ENCODE measurements around the gene RNU6-1.

RNU6-1 gene

DNA sequence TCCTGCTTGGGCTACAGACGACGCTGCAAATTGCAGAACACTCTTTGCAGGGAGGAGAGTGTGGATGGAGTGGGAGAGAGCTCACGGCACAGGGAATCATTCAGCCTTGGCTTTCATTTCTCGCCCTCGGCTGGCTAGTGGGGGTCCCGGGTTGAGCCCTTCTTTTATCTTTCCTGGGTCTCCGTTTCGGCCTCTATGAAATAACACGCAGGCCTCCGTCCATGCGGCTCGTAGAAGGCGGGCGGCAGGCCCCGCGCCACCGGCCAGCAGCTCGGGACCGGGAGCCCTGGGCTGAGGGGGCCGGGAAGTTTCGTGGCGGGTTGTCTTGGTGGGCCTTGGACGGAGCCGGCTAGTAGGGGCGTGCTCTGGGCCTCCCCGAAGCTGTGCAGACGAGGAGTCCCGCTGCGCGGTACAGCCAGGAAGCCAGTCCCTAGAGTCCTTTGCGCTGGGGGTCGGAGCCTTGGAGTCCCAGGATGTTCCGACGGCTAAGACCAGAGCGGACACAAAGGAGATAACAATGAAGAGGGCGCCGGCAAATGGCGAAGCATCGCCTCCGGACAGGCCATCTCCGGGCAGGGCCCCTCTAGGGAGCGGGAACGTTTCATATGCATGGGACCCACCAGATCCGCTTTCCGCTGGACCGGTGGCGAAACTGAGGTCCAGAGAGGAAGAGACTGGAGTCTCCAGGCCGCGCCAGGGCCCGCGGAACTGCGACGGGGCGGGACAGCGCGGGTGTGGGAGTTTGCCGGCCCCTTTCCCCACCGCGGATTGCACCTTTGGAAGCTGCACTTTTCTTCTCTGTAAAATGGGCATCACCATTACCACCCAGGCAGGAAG is 4.3 kb downstream of the RNU6-1 start:
- peak overlapping the region; percentile 51 for H3K4me3 ChIP-seq (ENCODE audit: low read depth, low read length)
- TF ChIP-seq, protein P1, sequence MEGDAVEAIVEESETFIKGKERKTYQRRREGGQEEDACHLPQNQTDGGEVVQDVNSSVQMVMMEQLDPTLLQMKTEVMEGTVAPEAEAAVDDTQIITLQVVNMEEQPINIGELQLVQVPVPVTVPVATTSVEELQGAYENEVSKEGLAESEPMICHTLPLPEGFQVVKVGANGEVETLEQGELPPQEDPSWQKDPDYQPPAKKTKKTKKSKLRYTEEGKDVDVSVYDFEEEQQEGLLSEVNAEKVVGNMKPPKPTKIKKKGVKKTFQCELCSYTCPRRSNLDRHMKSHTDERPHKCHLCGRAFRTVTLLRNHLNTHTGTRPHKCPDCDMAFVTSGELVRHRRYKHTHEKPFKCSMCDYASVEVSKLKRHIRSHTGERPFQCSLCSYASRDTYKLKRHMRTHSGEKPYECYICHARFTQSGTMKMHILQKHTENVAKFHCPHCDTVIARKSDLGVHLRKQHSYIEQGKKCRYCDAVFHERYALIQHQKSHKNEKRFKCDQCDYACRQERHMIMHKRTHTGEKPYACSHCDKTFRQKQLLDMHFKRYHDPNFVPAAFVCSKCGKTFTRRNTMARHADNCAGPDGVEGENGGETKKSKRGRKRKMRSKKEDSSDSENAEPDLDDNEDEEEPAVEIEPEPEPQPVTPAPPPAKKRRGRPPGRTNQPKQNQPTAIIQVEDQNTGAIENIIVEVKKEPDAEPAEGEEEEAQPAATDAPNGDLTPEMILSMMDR (IDR thresholded peaks at IDR 0.05; ENCODE audit: low read depth, low read length, missing control alignments): no peak
- DNase-seq (ENCODE audit: low read depth): no peak

DNA sequence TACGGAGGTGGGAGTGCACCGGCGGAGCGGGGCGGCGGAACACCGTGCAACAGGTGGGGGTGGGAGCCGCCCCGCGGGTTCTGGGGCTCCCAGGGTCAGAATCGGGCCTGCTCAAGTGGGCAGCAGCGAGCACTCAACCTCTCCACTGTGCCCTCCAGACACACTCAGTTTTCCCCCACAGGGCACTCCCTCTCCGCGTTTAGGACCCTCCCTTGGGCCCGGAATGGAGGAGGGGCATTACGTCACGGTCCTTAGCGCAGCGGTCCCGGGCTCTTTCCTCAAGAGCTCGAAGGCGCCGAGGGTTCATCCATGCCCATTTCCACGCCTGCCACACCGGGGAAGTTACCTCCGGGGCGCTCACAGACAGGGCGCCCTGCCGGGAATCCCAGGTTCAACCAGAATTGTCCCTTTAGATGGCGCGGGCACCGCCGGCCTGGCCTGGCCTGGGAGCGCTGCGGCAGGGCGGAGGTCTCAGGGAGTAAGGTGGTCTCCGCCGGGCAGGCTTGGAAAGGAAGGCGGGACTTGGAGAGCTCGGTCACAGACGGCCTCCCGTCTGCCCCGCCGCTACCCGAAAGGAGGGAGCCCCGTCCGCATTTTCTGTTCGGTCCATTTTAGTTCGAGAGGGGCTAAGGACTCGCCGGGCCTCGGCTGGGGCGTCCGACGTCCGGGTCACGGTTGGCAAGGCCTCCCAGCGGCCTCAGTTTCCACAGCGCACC is 5.1 kb downstream of the RNU6-1 start:
- no peak for DNase-seq (ENCODE audit: low read depth)
- H3K4me3 ChIP-seq (ENCODE audit: low read depth, low read length): peak overlapping the region; percentile 51
- TF ChIP-seq, protein P1 (IDR thresholded peaks at IDR 0.05; ENCODE audit: low read depth, low read length, missing control alignments): no peak

DNA sequence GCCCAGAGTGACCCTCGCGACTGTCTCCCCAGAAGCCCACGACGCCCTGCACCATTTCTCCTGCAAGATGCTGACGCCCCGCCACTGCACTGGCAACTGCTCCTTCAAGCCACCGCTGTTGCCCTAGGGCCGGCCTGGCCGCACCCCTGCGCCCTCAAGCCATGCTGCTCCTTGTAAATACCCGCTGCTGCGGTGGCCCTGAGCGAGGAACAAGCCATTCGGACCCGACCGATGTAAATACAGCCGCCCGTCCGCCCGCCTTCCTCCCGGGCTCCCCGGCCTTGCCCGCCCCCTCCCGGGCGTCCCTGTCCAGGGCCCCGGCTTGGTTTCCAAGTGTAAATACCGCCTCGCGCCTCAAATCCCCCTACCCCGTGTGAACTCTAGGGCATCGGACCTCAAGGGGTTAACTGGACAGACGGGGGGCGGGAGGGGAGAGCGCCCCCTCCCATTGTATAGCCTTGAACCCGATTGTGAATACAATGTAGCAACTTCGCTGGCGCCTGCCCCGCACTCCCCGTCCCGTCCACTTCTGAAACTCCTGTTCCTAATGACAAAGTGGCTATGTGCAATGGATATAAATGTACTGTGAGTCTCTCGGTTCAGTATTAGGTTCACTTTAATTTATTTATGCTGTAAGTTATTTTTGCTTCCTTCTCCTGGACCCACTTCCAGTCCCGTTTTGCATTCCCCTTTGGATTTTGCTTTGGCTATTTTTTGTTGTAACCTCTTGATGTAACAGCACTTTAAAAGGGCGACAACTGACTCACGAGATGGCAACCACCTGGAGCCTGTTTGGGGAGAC is 5.9 kb downstream of the RNU6-1 start:
- DNase-seq (ENCODE audit: low read depth): no peak
- TF ChIP-seq, protein P1 (IDR thresholded peaks at IDR 0.05; ENCODE audit: low read depth, low read length, missing control alignments): peak; percentile 54
- peak overlapping the region; percentile 51 for H3K4me3 ChIP-seq (ENCODE audit: low read depth, low read length)

DNA sequence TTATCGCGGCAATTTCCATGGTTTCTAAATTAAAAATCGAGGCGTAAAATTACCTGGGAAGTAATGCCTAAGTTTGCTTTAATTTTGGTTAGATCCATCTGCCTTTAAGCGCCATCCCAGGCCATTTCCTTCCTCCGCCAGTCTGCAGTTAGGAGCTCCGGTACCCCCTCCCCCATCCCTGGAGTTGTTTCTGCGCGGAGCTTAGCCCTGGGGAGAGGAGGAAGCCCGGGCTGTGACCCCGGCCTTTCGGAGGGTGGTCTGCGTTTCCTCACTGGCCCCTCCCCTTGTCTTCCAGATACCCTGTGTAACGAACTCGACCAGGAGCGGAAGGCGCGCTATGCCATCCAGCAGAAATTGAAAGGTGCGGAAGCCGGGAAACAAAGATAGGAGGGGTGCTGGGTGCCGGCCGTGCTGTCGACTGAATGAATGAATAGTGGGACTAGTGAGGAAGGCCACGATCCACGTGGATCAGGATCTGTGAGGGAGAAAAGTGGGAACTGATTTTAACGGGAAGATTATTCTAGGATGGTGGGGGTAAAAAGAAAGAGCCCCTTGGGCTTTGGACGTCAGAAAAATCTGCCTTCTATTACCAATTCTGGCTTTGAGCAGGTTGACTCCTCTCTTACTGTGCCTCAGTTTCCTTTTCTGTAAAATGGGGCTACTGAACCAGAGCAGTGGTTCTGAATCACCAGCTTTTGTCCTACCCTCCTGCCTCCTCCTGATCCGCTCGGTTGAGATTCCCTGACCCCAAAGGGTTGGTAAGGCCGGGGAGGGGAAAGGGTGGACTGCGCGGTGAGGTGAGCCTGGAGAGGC is 6.7 kb downstream of the RNU6-1 start:
- DNase-seq (ENCODE audit: low read depth): no peak
- TF ChIP-seq, protein P1 (IDR thresholded peaks at IDR 0.05; ENCODE audit: low read depth, low read length, missing control alignments): no peak
- H3K4me3 ChIP-seq (ENCODE audit: low read depth, low read length): no peak overlapping the region; the same call in none of the 2 replicates

DNA sequence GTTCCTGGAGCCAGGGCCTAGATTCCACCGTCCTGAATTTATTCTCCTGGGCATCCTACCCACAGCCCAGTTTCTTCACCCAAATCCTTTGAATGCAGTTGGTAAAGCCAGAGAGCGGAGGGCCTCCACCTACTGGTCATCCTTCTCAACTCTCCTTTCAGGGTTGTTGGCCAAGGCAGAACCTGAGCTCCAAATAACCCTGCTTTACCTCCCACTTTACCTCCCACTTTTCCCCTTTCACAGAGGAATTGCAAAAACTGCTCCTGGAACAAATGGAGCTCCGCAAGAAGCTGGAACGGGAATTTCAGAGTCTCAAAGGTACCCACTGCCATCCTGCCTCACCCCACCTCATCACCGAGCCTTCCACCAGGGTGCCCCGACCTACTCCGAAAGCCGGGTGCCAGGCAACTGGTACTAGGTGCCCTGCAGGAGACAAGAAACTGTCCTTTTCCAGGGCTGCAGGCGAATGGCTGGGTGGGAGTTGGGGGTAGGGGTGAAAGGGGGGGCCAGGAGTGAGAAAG is 7.8 kb downstream of the RNU6-1 start:
- TF ChIP-seq, protein P1 (IDR thresholded peaks at IDR 0.05; ENCODE audit: low read depth, low read length, missing control alignments): peak; percentile 34
- H3K4me3 ChIP-seq (ENCODE audit: low read depth, low read length): no peak overlapping the region
- DNase-seq (ENCODE audit: low read depth): no peak

DNA sequence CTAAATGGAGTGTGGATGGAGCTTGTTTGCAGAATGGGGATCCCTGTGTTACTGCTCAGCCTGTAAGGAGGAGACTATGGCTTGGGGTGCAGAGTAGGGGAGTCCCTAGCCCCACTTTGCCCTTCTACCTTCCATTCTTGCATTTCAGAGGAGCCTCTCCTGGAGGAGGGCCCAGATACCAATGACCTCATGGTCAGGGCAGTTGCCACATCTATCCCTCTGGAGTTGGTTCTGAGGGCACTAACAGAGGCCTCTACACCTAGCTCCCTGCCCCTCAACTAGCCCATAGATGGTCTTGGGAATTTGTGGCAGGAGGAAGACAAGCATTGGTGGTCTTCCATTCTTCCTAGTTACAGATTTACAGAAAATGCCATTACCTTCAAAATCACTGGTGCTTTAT is 8.5 kb downstream of the RNU6-1 start:
- DNase-seq (ENCODE audit: low read depth): no peak
- no peak overlapping the region for H3K4me3 ChIP-seq (ENCODE audit: low read depth, low read length)
- TF ChIP-seq, protein P1 (IDR thresholded peaks at IDR 0.05; ENCODE audit: low read depth, low read length, missing control alignments): no peak

Data from GM12864 (cell line).